Activated B cell treated with CpG ODN at 0.5 μM for 24 hours (primary cell): ENCODE measurements around the gene ZNF439. TPM values are rescaled to one million over a fixed set of nuclear protein-coding genes. Genes with fewer than 3 reads are reported as not detected.
"Not testable (repeated sequence)": the region's sequence is repeated elsewhere in the genome, so short reads cannot be mapped to it uniquely, and the experiment has no call there.

Source experiments
- ATAC-seq: fragments of 200-7000 bp; cut with Tn5 transposase; one replicate; pipeline ENCODE4 v1.10.0; 2021; ENCODE audit warnings: low read depth, mild to moderate bottlenecking, moderate library complexity
- CTCF ChIA-PET: fragments of 350-600 bp; sonication (Branson Sonifier 250); formaldehyde crosslinking; loops from one replicate; lab custom pipeline; 2021; ENCODE audit warnings: antibody characterized with exemption; lab: Charles Lee
- POLR2A ChIA-PET: fragments of 350-600 bp; sonication (Branson Sonifier 250); formaldehyde crosslinking; loops from one replicate; lab custom pipeline; 2021; ENCODE audit warnings: antibody characterized with exemption; lab: Charles Lee
- DNase-seq: peaks from one replicate; pipeline ENCODE4 v3.0.0; 2022
- H3K27ac Mint-ChIP-seq: one replicate; pipeline ENCODE4 v1.8.0; 2020; ENCODE audit warnings: mixed read lengths
- H3K27me3 Mint-ChIP-seq: one replicate; pipeline ENCODE4 v1.8.0; 2021; ENCODE audit warnings: mixed read lengths
- H3K36me3 Mint-ChIP-seq: one replicate; pipeline ENCODE4 v1.8.0; 2021; ENCODE audit warnings: low read depth, mixed read lengths
- H3K4me1 Mint-ChIP-seq: one replicate; pipeline ENCODE4 v1.8.0; 2021; ENCODE audit warnings: mixed read lengths
- H3K4me3 Mint-ChIP-seq: one replicate; pipeline ENCODE4 v1.8.0; 2020; ENCODE audit warnings: mild to moderate bottlenecking, mixed read lengths
- H3K9me3 Mint-ChIP-seq: one replicate; pipeline ENCODE4 v1.8.0; 2020; ENCODE audit warnings: mixed read lengths
- CTCF ChIP-seq: fragments of 200-600 bp; IDR thresholded peaks from one replicate; pipeline ENCODE4 v1.8.0; 2022; ENCODE audit warnings: antibody characterized with exemption, mild to moderate bottlenecking
- intact Hi-C: fragments of 100-400 bp; cut with micrococcal nuclease; formaldehyde crosslinking; loops from one replicate; pipeline ENCODE4 v1.15.1; 2024
- total RNA-seq: library from RNA; stranded (reverse); gene quantifications from 2 replicates; pipeline ENCODE4 v1.2.3, GENCODE V29; 2022

The ZNF439 gene
- total RNA-seq, 1 donor from 2014 or later: 22.8 TPM

- TF ChIP-seq CTCF: no peak
- no peak overlapping the region for H3K27ac Mint-ChIP-seq
- peaks cover 18% of the 10 kb centered on the region for H3K9me3 Mint-ChIP-seq
- peaks cover 7% of the 10 kb centered on the region for H3K4me1 Mint-ChIP-seq
- DNase-seq: no peak
- intact Hi-C loops: no loop called here
- no peak overlapping the region for H3K4me3 Mint-ChIP-seq
- CTCF ChIA-PET: interaction anchor here (0.6 kb wide), 1 partner anchor 20 kb away, joined by 3 read pairs; no protein-coding TSS in a partner anchor
- POLR2A ChIA-PET: no interaction called here
- H3K36me3 Mint-ChIP-seq: peaks cover 46% of the 10 kb centered on the region
- H3K27me3 Mint-ChIP-seq: no peaks in the 10 kb centered on the region
- ATAC-seq: no peak
Observed at GRCh38 chr19:11833541-11833940, 15.0 kb upstream of the ZNF439 start.

- H3K4me3 Mint-ChIP-seq, H3K4me1 Mint-ChIP-seq, POLR2A ChIA-PET, CTCF ChIA-PET, ATAC-seq, H3K27me3 Mint-ChIP-seq, H3K27ac Mint-ChIP-seq, DNase-seq, intact Hi-C loops: not testable (repeated sequence)
- H3K36me3 Mint-ChIP-seq: peaks cover 33% of the 10 kb centered on the region
- H3K9me3 Mint-ChIP-seq: peaks cover 15% of the 10 kb centered on the region
Observed at GRCh38 chr19:11835626-11836066, 12.9 kb upstream of the ZNF439 start.

GRCh38 chr19:11843722-11844121, 4.8 kb upstream of the ZNF439 start:
- DNase-seq (no peak), ATAC-seq (no peak)
- intact Hi-C loops: no loop called here
- Mint-ChIP-seq H3K36me3 (no peaks in the 10 kb centered on the region), H3K27ac (no peak overlapping the region), H3K4me3 (no peak overlapping the region), H3K27me3 (no peaks in the 10 kb centered on the region), H3K4me1 (peaks cover 10% of the 10 kb centered on the region), H3K9me3 (no peaks in the 10 kb centered on the region)
- POLR2A ChIA-PET: no interaction called here
- TF ChIP-seq CTCF: no peak
- CTCF ChIA-PET: no interaction called here

- H3K4me3 Mint-ChIP-seq, DNase-seq, ATAC-seq, CTCF ChIA-PET, H3K27ac Mint-ChIP-seq, H3K9me3 Mint-ChIP-seq, H3K27me3 Mint-ChIP-seq: not testable (repeated sequence)
- intact Hi-C loops: loop anchor here (1.0 to 2.0 kb wide), 5 partner anchors 33 to 594 kb away; partner anchors contain the start of genes ZNF440, ZNF443, ZNF491 and ZNF627
- POLR2A ChIA-PET: interaction anchor here (0.5 kb wide), 1 partner anchor 326 kb away, joined by 3 read pairs; no protein-coding TSS in a partner anchor
- peaks cover 11% of the 10 kb centered on the region for H3K36me3 Mint-ChIP-seq
- peaks cover 36% of the 10 kb centered on the region for H3K4me1 Mint-ChIP-seq
Observed at GRCh38 chr19:11847615-11848014, 911 bp upstream of the ZNF439 start.

GRCh38 chr19:11848200-11848593, 329 bp upstream of the ZNF439 start:
- H3K4me1 Mint-ChIP-seq: peaks cover 36% of the 10 kb centered on the region
- ChIA-PET POLR2A (interaction anchor here (0.5 to 1.6 kb wide), 4 partner anchors 10 to 294 kb away, joined by 3 to 7 read pairs (median 4); partner anchors contain the start of genes ZNF441 and ZNF491), CTCF (interaction anchor here (0.6 kb wide), 1 partner anchor 279 kb away, joined by 4 read pairs; no protein-coding TSS in a partner anchor)
- DNase-seq (no peak), ATAC-seq (peak; percentile 3)
- peak overlapping the region; percentile 94 for H3K4me3 Mint-ChIP-seq
- H3K36me3 Mint-ChIP-seq: peaks cover 14% of the 10 kb centered on the region
- intact Hi-C loops: loop anchor here (1.0 to 2.0 kb wide), 5 partner anchors 34 to 593 kb away; partner anchors contain the start of genes ZNF440, ZNF443, ZNF491 and ZNF627
- peak overlapping the region; percentile 92 for H3K27ac Mint-ChIP-seq
- no peak for TF ChIP-seq CTCF
- H3K27me3 Mint-ChIP-seq: no peaks in the 10 kb centered on the region
- no peaks in the 10 kb centered on the region for H3K9me3 Mint-ChIP-seq

GRCh38 chr19:11850289-11850688, 1.8 kb downstream of the ZNF439 start:
- H3K27me3 Mint-ChIP-seq, CTCF ChIA-PET, H3K9me3 Mint-ChIP-seq, POLR2A ChIA-PET, ATAC-seq, DNase-seq, intact Hi-C loops, H3K27ac Mint-ChIP-seq, H3K4me3 Mint-ChIP-seq: not testable (repeated sequence)
- H3K36me3 Mint-ChIP-seq: peaks cover 26% of the 10 kb centered on the region
- peaks cover 36% of the 10 kb centered on the region for H3K4me1 Mint-ChIP-seq
